ENCODE measurements around the gene RPAIN. TPM values are rescaled to one million over a fixed set of nuclear protein-coding genes. Genes with fewer than 3 reads are reported as not detected.

RPAIN gene
- total and polyA plus RNA-seq, 8 donors: 8.1 to 81.1 (median 43.1) TPM

DNA sequence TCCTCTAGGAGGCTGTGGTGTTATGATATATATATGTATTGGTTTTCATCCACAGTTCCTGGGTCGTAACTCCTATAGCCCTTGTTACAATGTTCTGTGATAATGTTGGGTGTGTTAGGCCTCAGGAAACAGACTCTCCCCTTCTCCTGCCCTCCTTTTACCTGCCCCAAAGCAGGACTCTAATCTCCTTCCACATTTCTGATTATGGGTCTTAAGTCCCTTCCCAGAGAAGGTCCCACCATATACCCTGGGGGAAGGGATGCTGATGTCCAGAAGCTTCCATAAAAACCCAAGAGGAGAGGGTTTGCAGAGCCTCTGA, 19.4 kb downstream of the RPAIN start:
- 4 to 26% (median 8%) methylated on average over 1 of the region's 1 CpG for WGBS, 5 donors
- H3K9me3 ChIP-seq: no peaks in the 10 kb centered on the region
- intact Hi-C loops (cut with DNase I; ENCODE audit: low total_unique reads): no loop called here
- DNase-seq: no peak
- H3K4me1 ChIP-seq: peaks cover 16 to 44% (median 27%) of the 10 kb centered on the region in 4 donors
- TF ChIP-seq, protein P1, sequence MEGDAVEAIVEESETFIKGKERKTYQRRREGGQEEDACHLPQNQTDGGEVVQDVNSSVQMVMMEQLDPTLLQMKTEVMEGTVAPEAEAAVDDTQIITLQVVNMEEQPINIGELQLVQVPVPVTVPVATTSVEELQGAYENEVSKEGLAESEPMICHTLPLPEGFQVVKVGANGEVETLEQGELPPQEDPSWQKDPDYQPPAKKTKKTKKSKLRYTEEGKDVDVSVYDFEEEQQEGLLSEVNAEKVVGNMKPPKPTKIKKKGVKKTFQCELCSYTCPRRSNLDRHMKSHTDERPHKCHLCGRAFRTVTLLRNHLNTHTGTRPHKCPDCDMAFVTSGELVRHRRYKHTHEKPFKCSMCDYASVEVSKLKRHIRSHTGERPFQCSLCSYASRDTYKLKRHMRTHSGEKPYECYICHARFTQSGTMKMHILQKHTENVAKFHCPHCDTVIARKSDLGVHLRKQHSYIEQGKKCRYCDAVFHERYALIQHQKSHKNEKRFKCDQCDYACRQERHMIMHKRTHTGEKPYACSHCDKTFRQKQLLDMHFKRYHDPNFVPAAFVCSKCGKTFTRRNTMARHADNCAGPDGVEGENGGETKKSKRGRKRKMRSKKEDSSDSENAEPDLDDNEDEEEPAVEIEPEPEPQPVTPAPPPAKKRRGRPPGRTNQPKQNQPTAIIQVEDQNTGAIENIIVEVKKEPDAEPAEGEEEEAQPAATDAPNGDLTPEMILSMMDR (IDR thresholded peaks at IDR 0.05): peak in 1 of 7 experiments; percentile 36
- TF ChIP-seq POLR2A (IDR thresholded peaks at IDR 0.05): no peak
- TF ChIP-seq POLR2AphosphoS5 (IDR thresholded peaks at IDR 0.05): no peak
- peaks cover 27 to 62% (median 55%) of the 10 kb centered on the region in 4 donors for H3K36me3 ChIP-seq
- H3K4me3 ChIP-seq: peak overlapping the region; percentile 89 to 98 (median 93)
- H3K27me3 ChIP-seq: no peaks in the 10 kb centered on the region
- peak overlapping the region; percentile 78 to 91 (median 83) for H3K27ac ChIP-seq

DNA sequence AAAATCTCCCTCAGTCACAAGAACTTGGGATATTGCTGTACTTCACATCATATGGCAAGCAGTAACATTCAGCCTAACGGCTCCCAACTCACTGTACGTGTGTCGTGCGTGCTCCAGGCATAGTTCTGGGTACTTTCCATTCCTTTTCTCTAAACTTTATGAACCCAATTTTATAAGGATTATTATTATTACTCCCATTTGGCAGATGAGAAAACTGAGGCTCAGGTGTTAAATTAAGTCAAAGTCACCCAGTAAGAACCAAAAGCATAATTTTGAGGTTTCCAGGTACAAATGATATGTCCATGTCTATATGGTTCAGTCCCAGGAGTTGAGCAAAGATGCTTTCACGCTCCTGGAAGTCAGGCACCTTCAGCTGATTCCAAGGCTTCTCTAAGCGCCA, 23.7 kb downstream of the RPAIN start:
- peaks cover 0 to 8% (median 7%) of the 10 kb centered on the region in 4 donors for H3K4me1 ChIP-seq
- WGBS, 5 donors: 96 to 98% (median 97%) methylated on average over 5 to 6 of the region's 6 CpGs
- no peak overlapping the region for H3K4me3 ChIP-seq

DNA sequence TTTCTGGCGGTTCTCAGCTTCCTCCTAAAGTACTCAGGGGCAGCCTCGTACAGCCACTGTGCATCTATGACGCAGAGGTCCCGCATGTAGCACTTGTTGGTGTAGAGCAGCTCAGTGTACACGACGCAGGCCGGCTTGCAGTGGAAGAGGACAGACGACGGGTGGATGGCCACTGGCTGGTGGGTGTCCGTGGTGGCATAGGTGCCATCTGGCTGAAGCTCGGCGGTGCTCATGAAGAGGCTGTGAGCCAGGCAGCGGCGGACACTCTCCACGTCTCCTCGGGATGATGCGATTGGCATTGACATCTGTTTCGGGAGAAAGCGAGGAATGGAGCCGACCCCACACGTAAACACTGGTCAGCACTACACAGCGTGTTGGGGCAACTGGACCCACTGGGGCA, 24.2 kb downstream of the RPAIN start:
- Histone ChIP-seq H3K27ac (no peak overlapping the region), H3K9me3 (no peaks in the 10 kb centered on the region), H3K4me3 (no peak overlapping the region), H3K4me1 (peaks cover 0 to 6% (median 6%) of the 10 kb centered on the region in 4 donors), H3K27me3 (no peaks in the 10 kb centered on the region), H3K36me3 (peaks cover 21 to 76% (median 71%) of the 10 kb centered on the region in 4 donors)
- intact Hi-C loops (cut with DNase I; ENCODE audit: low total_unique reads): no loop called here
- DNase-seq: no peak
- TF ChIP-seq POLR2AphosphoS5 (IDR thresholded peaks at IDR 0.05) (no peak), POLR2A (IDR thresholded peaks at IDR 0.05) (no peak), EP300 (IDR thresholded peaks at IDR 0.05) (no peak)
- TF ChIP-seq, protein P1 (IDR thresholded peaks at IDR 0.05): no peak
- 80 to 96% (median 93%) methylated on average over 6 to 22 of the region's 22 CpGs for WGBS, 5 donors

More for the DNA sequence above, 23.7 kb downstream of the RPAIN start:
- H3K9me3 ChIP-seq: no peaks in the 10 kb centered on the region
- TF ChIP-seq POLR2AphosphoS5 (IDR thresholded peaks at IDR 0.05) (no peak), POLR2A (IDR thresholded peaks at IDR 0.05) (no peak), EP300 (IDR thresholded peaks at IDR 0.05) (no peak)
- TF ChIP-seq, protein P1 (IDR thresholded peaks at IDR 0.05): no peak
- intact Hi-C loops (cut with DNase I; ENCODE audit: low total_unique reads): no loop called here
- H3K27ac ChIP-seq: no peak overlapping the region
- peaks cover 17 to 71% (median 66%) of the 10 kb centered on the region in 4 donors for H3K36me3 ChIP-seq
- no peak for DNase-seq
- H3K27me3 ChIP-seq: no peaks in the 10 kb centered on the region

DNA sequence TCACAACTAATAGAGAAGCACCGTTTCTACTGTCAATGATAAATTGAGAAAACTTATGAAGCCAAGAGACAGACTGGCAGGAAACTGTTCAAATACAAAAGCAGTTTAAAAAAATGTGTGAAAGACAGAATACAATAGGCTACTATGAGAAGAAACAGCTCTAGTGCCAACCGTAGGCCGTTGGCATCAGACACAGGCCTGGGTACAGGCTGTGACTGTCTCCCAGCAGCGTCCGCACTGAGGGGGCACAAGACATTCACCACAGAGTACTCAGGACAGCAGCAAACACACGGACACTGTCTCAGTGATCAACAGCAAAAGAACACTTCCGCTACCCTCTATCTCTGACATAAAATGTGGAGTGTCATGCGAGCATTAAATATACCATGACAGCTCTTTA, 26.8 kb downstream of the RPAIN start:
- Histone ChIP-seq H3K4me3 (no peak overlapping the region), H3K9me3 (no peaks in the 10 kb centered on the region), H3K27ac (no peak overlapping the region), H3K36me3 (peaks cover 35 to 97% (median 95%) of the 10 kb centered on the region in 4 donors), H3K27me3 (no peaks in the 10 kb centered on the region), H3K4me1 (no peaks in the 10 kb centered on the region)
- TF ChIP-seq, protein P1 (IDR thresholded peaks at IDR 0.05): no peak
- TF ChIP-seq POLR2AphosphoS5 (IDR thresholded peaks at IDR 0.05) (no peak), EP300 (IDR thresholded peaks at IDR 0.05) (no peak), POLR2A (IDR thresholded peaks at IDR 0.05) (no peak)
- DNase-seq: no peak
- intact Hi-C loops (cut with DNase I; ENCODE audit: low total_unique reads): no loop called here
- 81 to 92% (median 88%) methylated on average over 8 of the region's 8 CpGs for WGBS, 5 donors
